HG03439 (cell line): Measurements from ENCODE around the gene HOXD4.
A peak's percentile ranks its signal among the peaks of the same experiment; 100 is the strongest.

Experiments used
- ATAC-seq: cut with Tn5 transposase; IDR thresholded peaks from one replicate; pipeline ENCODE4 v1.9.1; 2021; ENCODE audit warnings: mild to moderate bottlenecking, moderate library complexity; ENCODE audit not compliant: unreplicated experiment

HOXD4 gene

GRCh38 chr2:176139661-176140512 is 11.5 kb upstream of the HOXD4 start:
- ATAC-seq, result no peak

- peak; percentile 82 for ATAC-seq
Measured at GRCh38 chr2:176140513-176141317, 10.6 kb upstream of the HOXD4 start.

- ATAC-seq, result no peak
Measured at GRCh38 chr2:176142281-176142680, 9.1 kb upstream of the HOXD4 start.

GRCh38 chr2:176145085-176145969 is 6.0 kb upstream of the HOXD4 start:
- no peak for ATAC-seq

GRCh38 chr2:176146101-176146500 is 5.2 kb upstream of the HOXD4 start:
- no peak for ATAC-seq

- no peak for ATAC-seq
Measured at GRCh38 chr2:176146645-176147044, 4.7 kb upstream of the HOXD4 start.

GRCh38 chr2:176147210-176147799 is 4.0 kb upstream of the HOXD4 start:
- ATAC-seq, result no peak

GRCh38 chr2:176147800-176148496 is 3.4 kb upstream of the HOXD4 start:
- no peak for ATAC-seq

GRCh38 chr2:176148751-176149421 is 2.5 kb upstream of the HOXD4 start:
- no peak for ATAC-seq

- no peak for ATAC-seq
Measured at GRCh38 chr2:176149481-176149938, 1.8 kb upstream of the HOXD4 start.

GRCh38 chr2:176149939-176150583 is 1.3 kb upstream of the HOXD4 start:
- ATAC-seq, result no peak

- no peak for ATAC-seq
Measured at GRCh38 chr2:176150584-176151441, 537 bp upstream of the HOXD4 start.

GRCh38 chr2:176152350-176153181 is 1.2 kb downstream of the HOXD4 start:
- ATAC-seq, result no peak

GRCh38 chr2:176154576-176155252 is 3.4 kb downstream of the HOXD4 start:
- ATAC-seq, result no peak

GRCh38 chr2:176155356-176156044 is 4.2 kb downstream of the HOXD4 start:
- ATAC-seq, result no peak

GRCh38 chr2:176156301-176156806 is 5.0 kb downstream of the HOXD4 start:
- ATAC-seq, result no peak
